HG02885 (cell line): ENCODE measurements around the gene CLDN11.

ENCODE experiments used
- ATAC-seq: cut with Tn5 transposase; IDR thresholded peaks from one replicate; pipeline ENCODE4 v1.9.1; 2021; ENCODE audit warnings: mild to moderate bottlenecking; ENCODE audit not compliant: unreplicated experiment, poor library complexity

Gene CLDN11

DNA sequence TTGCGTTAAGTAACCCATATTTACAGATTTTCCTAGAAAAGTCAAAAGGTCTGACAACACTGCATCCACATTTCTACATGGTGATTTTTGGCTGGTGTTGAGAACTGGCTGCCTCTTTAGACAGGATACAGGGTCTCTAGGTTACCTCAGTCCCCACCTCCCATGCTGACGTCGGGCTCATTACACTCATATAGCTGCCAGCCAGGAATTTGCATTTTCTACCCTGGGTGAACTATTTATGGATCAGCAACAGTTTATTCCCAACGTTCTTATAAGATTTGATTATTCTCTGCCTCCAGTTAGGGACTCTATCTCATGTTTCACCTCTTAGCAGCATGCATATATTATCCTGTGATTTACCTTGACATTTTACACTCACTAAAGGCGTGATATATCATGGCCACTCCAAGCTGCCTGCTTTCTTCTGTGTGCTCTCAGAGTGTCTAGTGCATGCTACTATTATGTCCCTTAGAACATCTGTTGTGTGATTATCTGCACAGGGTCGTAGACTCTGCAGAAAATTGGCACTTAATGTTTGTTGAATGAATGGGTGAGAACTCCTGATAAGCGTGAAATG is 49.0 kb downstream of the CLDN11 start:
- no peak for ATAC-seq

DNA sequence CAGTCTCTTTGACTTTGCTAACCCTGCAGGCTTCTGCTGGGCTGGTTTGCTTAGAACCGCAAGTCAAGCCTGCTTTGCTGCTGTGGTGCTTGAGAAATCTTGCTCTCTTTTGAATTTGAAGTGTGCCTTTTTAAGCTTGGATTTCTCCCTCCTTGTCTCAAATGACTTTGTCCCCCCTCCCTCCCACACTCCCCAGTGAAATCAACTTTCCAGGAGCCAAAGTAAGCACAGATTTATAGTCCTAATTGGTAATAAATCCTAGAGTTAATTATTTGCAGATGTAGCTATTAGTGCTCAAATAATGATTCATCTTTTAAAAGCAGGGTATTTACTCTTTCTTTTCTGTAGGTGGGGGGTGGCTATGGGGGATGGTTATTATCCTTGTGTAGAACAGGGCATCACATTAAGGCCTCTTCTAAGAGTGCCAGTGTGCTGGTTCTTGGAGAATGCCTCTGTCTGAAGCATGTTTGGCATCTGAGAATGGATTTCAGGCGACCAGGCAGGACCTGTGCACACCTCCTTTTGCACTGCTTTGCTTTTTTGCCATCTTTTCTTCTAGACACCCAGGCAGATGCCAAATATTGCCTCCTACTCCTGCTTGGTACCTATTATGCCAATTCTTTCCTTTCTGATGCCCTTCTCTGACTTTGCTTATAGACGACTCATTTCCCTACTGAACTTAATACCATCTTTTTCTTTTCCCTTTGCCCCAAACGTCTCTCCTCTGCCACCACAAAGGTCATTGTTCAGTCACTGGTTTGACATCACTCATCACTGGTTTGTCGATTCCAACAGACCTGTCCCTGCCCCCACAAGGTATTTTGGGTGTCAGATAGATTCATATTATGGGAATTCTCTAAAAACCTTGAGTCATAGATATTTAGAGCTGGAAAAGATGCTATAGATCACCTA is 50.7 kb downstream of the CLDN11 start:
- ATAC-seq = no peak

DNA sequence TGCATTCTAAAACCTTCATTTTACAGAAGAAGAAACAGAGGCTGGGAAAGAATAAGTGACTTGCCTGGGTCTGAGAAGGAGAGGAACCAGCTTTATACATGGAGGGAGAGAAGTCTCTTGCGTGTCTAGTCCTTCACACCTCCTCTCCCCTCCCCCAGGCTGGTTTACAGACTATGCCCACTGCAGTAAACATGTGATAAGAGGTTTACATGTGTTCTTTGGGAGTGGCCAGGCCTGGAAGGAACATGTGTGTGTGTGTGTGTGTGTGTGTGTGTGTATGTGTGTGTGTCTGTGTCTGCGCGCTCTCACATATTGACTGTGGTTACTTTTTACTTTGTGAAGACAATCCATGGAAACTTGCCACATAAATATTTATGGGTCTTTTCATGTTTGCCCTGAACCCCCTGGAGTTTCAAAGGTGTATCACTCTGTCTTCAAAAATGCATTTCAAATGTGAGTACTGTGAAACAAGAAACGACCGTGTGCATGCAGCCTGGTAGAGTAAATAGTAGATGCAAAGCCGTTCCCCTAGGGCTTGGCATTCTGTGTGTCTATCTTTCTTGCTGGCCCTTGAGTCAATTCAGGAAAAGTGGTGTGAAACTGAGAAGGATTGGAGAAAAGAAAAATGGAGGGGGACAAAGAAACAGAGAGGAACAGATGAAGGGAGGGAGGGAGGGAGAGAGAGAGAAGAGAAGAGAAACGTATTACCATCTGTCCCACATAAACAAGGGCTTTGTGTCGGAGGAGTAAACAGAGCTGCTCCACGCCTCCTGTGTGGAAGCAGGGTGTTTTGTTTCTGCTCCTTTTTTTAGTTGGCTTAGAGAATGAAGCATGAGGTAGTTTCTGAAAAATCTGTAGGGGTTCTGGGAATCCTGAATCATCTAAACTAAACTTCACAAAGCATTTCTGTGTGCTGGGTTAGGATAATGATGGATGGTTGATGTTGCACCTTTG is 51.7 kb downstream of the CLDN11 start:
- no peak for ATAC-seq

DNA sequence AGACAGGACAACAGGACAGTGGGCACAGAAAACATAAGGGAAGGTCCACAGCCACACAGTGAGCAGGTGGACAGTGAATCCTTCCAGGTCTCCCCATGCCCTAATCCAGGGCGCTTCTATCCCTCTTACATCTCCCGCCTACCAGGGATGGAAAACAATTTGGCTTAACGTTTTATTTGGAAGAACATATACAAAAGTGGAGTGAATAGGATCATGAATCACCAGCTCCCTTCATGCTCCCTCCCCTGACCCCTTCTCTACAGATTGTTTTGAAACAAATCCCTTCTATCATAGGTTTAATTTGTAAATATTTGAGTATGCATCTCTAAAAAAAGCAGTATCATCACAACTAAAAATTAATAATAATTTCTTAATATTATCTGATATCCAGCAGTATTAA is 52.5 kb downstream of the CLDN11 start:
- ATAC-seq = no peak

DNA sequence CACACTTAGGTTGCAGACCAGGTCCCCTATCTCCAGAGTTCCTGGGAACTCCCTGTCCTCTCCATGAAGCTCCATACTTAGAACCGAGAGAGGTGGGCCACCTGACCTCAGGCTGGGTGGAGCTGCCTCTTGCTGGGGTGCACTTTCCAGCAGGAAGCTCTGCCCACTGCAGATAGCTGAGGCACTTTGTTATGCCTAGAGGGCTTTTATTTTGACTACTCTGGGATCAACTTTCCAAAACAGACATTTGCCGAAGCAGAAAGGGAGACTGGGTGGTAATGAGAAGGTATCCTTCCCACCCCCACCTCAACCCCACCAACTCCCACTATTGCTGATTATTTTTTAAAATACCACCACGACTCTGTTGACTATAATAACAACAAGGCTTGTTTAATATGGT is 54.7 kb downstream of the CLDN11 start:
- no peak for ATAC-seq

DNA sequence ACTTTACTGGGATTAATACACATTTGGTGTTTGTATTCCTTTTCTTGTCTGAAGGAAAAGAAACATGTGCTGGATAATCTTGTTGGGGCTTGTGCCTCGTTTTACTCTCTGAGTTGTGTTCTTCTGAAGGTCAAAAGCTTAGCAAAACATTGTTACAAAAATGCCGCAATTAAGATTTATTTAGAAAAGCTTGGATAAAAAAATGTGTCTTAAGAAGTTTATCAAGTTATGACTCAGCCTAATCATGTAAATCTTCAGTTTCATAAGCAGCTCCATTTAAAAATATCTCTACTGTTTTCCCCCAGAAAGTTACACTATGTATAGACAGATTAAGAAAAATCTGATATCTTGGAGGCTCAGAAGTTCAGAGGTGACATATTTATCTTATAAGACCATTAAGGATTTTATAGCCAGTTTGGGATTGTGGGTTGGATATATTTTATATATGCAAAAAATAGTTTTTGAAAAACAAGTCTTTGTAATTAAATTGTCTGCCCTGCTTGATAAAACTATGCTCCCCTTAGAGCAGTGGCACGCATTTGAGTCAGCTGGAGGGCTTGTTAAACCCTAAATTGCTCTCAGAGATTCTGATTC is 56.5 kb downstream of the CLDN11 start:
- ATAC-seq = no peak

DNA sequence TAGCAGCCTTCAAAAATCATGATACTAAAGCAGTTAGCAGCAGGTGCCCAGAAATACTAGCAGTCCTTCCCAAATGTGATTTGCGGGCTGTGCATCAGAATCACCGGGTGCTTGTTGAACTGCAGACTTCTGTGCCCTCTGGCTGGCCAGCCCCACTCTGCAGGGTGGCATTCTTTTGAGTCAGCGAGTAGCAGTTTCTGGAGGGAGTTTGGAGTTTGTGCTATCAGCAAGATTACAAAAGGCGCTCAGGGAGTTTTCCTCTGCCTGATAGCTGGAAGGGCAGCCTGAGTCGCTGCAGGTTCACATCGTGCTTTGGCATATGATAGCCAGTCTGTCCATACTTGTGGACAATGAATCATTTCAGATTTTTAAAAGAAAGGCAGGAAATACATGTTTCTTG is 57.6 kb downstream of the CLDN11 start:
- no peak for ATAC-seq

DNA sequence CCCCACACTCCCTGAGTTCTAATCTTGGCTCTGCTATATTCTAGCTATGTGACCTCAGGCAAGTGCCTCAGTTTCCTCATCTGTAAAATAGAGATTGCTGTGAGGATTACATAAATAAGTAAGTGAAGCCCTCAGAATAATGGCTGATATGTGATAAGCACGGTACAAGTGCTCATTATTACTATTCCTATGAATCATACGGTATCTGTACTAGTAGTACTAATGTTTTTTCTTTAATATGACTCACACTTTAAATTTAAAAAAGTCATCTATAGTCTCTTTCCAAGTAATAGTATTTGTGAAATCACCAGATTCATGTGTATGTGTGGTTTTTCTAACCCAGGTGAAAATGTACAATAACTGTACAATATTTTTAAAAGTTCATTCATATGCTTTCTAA is 58.7 kb downstream of the CLDN11 start:
- no peak for ATAC-seq

DNA sequence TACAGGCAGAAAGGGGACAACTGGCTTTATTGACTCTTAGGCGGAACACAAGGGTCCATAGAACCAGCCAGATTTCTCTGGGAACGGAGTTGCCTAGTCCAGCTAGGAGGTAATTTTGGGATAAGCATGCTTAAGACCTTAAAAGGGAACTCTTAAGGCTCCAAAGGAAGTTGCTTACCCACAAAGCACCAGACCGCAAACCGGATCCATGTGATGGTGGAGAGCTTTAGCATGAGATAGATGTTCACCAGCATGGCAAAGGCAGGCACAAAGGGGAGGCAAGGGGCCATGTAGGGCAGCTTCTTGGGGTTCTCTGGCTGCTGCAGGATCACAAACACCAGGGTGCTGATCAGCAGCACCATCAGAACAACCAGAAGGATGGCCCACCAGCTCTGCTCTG is 61.4 kb downstream of the CLDN11 start:
- ATAC-seq = no peak

DNA sequence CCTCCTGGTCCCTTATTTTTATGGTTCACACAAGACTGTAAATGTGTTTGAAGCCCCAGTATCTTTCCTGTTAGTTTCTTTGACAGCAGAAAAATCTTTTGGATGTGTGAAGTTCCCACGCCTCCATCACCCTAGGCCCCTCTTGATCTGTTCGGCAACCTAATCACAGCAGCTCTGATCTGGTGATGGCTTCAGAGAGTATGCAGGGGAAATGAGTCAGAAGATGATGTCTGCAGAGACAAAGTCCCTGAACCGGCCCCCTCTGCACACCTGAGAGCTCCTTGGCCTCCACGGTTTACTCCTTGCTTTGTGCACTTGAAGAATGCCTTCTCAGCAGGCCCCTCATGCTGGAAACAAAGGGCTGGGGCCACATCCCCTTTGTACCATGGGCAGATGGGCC is 63.5 kb downstream of the CLDN11 start:
- no peak for ATAC-seq

DNA sequence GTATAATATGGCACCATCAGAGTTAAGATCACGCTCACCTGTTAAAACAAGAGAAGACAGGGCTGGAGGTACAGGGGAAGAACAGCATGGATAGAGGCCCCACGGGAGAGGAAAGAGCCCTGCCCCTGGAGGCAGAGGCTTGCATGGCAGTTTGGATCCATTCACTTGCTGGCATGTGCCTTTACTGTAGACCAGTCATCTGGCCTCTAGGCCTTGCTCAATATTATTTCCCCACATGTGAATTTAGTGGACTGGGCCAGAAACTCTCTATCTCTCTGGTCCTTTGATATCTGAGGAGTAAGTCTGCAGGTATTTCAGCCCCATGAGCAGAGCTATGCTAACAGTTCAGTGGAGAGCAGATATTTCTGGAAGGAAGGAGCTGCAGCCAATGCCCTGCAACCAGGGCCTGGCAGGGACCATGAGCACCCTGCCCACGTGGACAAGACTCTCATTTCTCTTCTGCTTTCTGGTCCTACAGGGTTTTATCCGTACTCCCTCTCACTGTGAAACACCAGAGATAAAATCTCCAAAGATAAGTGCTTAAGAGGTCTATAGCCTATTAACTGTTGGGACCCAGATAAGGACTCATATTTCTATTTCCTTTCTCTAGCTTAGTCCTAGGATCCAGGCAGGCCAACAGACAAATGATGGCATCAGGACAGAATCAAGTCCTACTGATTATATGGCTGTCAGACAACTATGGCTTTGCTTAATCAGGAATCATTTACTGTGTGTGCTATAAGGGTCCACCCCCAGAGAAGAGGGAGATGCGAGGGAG is 65.0 kb downstream of the CLDN11 start:
- no peak for ATAC-seq
